Muscle layer of duodenum (tissue), 2 donors: ENCODE results near the gene PWP2.
"Not testable (repeated sequence)": the region's sequence is repeated elsewhere in the genome, so short reads cannot be mapped to it uniquely, and the experiment has no call there.

Experiments
- H3K27ac ChIP-seq: one replicate; pipeline ENCODE4 v1.7.0; 2013; ENCODE audit warnings: mild to moderate bottlenecking, low read length
- H3K27me3 ChIP-seq: one replicate; pipeline ENCODE4 v1.7.0; 2013; ENCODE audit warnings: low read depth, mild to moderate bottlenecking, control low read depth, low read length
- H3K36me3 ChIP-seq, 2 donors: one replicate each; pipeline ENCODE4 v1.7.0; 2013; ENCODE audit warnings: low read length in 2 of 2, control low read depth in 1 of 2, mild to moderate bottlenecking in 1 of 2; ENCODE audit not compliant: insufficient read depth in 2 of 2, control insufficient read depth in 1 of 2
- H3K4me1 ChIP-seq, 2 donors: one replicate each; pipeline ENCODE4 v1.7.0; 2013; ENCODE audit warnings: low read length in 2 of 2, mild to moderate bottlenecking in 2 of 2, control low read depth in 1 of 2, moderate library complexity in 1 of 2; ENCODE audit not compliant: insufficient read depth in 2 of 2, control insufficient read depth in 1 of 2
- H3K4me3 ChIP-seq, 2 donors: one replicate each; pipeline ENCODE4 v1.7.0; 2013; ENCODE audit warnings: low read length in 2 of 2, low read depth in 1 of 2, mild to moderate bottlenecking in 1 of 2
- H3K9me3 ChIP-seq, 2 donors: one replicate each; pipeline ENCODE4 v1.7.0; 2013; ENCODE audit warnings: low read length in 2 of 2, control low read depth in 1 of 2, mild to moderate bottlenecking in 1 of 2; ENCODE audit not compliant: control insufficient read depth in 1 of 2
- donor health status: healthy.

PWP2 gene

GRCh38 chr21:44171962-44172572, 64.9 kb downstream of the PWP2 start:
- not testable (repeated sequence) for H3K36me3 ChIP-seq, H3K4me3 ChIP-seq, H3K27ac ChIP-seq, H3K4me1 ChIP-seq, H3K27me3 ChIP-seq, H3K9me3 ChIP-seq

- H3K9me3 ChIP-seq, H3K4me1 ChIP-seq, H3K27ac ChIP-seq, H3K4me3 ChIP-seq, H3K36me3 ChIP-seq, H3K27me3 ChIP-seq: not testable (repeated sequence)
Measured at GRCh38 chr21:44172741-44173140, 65.5 kb downstream of the PWP2 start.

GRCh38 chr21:44175189-44175588, 68.0 kb downstream of the PWP2 start:
- H3K27ac ChIP-seq, H3K27me3 ChIP-seq, H3K9me3 ChIP-seq, H3K4me1 ChIP-seq, H3K4me3 ChIP-seq, H3K36me3 ChIP-seq: not testable (repeated sequence)

GRCh38 chr21:44176127-44176526, 68.9 kb downstream of the PWP2 start:
- not testable (repeated sequence) for H3K9me3 ChIP-seq, H3K4me1 ChIP-seq, H3K36me3 ChIP-seq, H3K27me3 ChIP-seq, H3K4me3 ChIP-seq, H3K27ac ChIP-seq
